Mucosa of stomach (tissue), 1 donor: ENCODE data around the gene KCNN1.
"Not testable (repeated sequence)": the region's sequence is repeated elsewhere in the genome, so short reads cannot be mapped to it uniquely, and the experiment has no call there.

Experiments
- H3K27me3 ChIP-seq: one replicate; pipeline ENCODE4 v1.7.0; 2013; ENCODE audit warnings: mild to moderate bottlenecking, low read length; ENCODE audit not compliant: control insufficient read depth, insufficient read depth
- H3K36me3 ChIP-seq: one replicate; pipeline ENCODE4 v1.7.0; 2013; ENCODE audit warnings: low read length; ENCODE audit not compliant: control insufficient read depth, insufficient read depth
- H3K4me1 ChIP-seq: one replicate; pipeline ENCODE4 v1.7.0; 2013; ENCODE audit warnings: mild to moderate bottlenecking, low read length; ENCODE audit not compliant: control insufficient read depth, insufficient read depth
- H3K4me3 ChIP-seq: one replicate; pipeline ENCODE4 v1.7.0; 2013; ENCODE audit warnings: low read length
- H3K9ac ChIP-seq: one replicate; pipeline ENCODE4 v1.7.0; 2013; ENCODE audit warnings: mild to moderate bottlenecking, low read length, moderate library complexity
- H3K9me3 ChIP-seq: one replicate; pipeline ENCODE4 v1.7.0; 2013; ENCODE audit warnings: mild to moderate bottlenecking, low read length, moderate library complexity; ENCODE audit not compliant: control insufficient read depth
- donor health status: Pancreatic carcinoma.

KCNN1 gene

GRCh38 chr19:17966550-17967256, at the start of gene KCNN1:
TSS of gene KCNN1 (plus strand) at chr19:17967107. CDS start at chr19:17973889, 6,782 bp downstream.
- no peak within 1 kb of the TSS for H3K4me3 ChIP-seq
- H3K27me3 ChIP-seq = peaks cover 44% of the 10 kb centered on the region
- no peaks in the 10 kb centered on the region for H3K4me1 ChIP-seq
- no peaks in the 10 kb centered on the region for H3K9me3 ChIP-seq
- H3K9ac ChIP-seq = no peak within 1 kb of the TSS
- H3K36me3 ChIP-seq = no peaks in the 10 kb centered on the region

GRCh38 chr19:17918151-17918550, 48.8 kb upstream of the KCNN1 start:
- H3K4me1 ChIP-seq = peaks cover 29% of the 10 kb centered on the region
- not testable (repeated sequence) for H3K9me3 ChIP-seq, H3K36me3 ChIP-seq, H3K9ac ChIP-seq, H3K4me3 ChIP-seq, H3K27me3 ChIP-seq

- not testable (repeated sequence) for H3K9ac ChIP-seq, H3K36me3 ChIP-seq, H3K27me3 ChIP-seq, H3K4me3 ChIP-seq, H3K9me3 ChIP-seq
- peaks cover 29% of the 10 kb centered on the region for H3K4me1 ChIP-seq
These were observed 47.8 kb upstream of the KCNN1 start for GRCh38 chr19:17919122-17919521.

GRCh38 chr19:17920527-17920926, 46.4 kb upstream of the KCNN1 start:
- peaks cover 27% of the 10 kb centered on the region for H3K4me1 ChIP-seq
- H3K9ac ChIP-seq = no peak overlapping the region
- H3K36me3 ChIP-seq = no peaks in the 10 kb centered on the region
- no peaks in the 10 kb centered on the region for H3K9me3 ChIP-seq
- H3K27me3 ChIP-seq = no peaks in the 10 kb centered on the region
- no peak overlapping the region for H3K4me3 ChIP-seq

- peaks cover 12% of the 10 kb centered on the region for H3K4me1 ChIP-seq
- H3K27me3 ChIP-seq = no peaks in the 10 kb centered on the region
- no peaks in the 10 kb centered on the region for H3K36me3 ChIP-seq
- H3K4me3 ChIP-seq = peak overlapping the region; percentile 12
- no peaks in the 10 kb centered on the region for H3K9me3 ChIP-seq
- no peak overlapping the region for H3K9ac ChIP-seq
These were observed 44.8 kb upstream of the KCNN1 start for GRCh38 chr19:17922138-17922537.

GRCh38 chr19:17926044-17926443, 40.9 kb upstream of the KCNN1 start:
- Histone ChIP-seq H3K9ac (no peak overlapping the region), H3K9me3 (no peaks in the 10 kb centered on the region), H3K4me1 (peaks cover 7% of the 10 kb centered on the region), H3K27me3 (no peaks in the 10 kb centered on the region), H3K36me3 (no peaks in the 10 kb centered on the region), H3K4me3 (no peak overlapping the region)

- peaks cover 14% of the 10 kb centered on the region for H3K4me1 ChIP-seq
- H3K9ac ChIP-seq = no peak overlapping the region
- H3K9me3 ChIP-seq = no peaks in the 10 kb centered on the region
- no peaks in the 10 kb centered on the region for H3K36me3 ChIP-seq
- no peak overlapping the region for H3K4me3 ChIP-seq
- no peaks in the 10 kb centered on the region for H3K27me3 ChIP-seq
These were observed 37.9 kb upstream of the KCNN1 start for GRCh38 chr19:17929056-17929455.

- Histone ChIP-seq H3K9ac (peak overlapping the region; percentile 98), H3K4me1 (peaks cover 14% of the 10 kb centered on the region), H3K4me3 (no peak overlapping the region), H3K36me3 (no peaks in the 10 kb centered on the region), H3K9me3 (no peaks in the 10 kb centered on the region), H3K27me3 (no peaks in the 10 kb centered on the region)
These were observed 35.2 kb upstream of the KCNN1 start for GRCh38 chr19:17931532-17932191.

- Histone ChIP-seq H3K36me3 (no peaks in the 10 kb centered on the region), H3K9ac (peak within 1 kb of the TSS; percentile 98), H3K4me1 (peaks cover 14% of the 10 kb centered on the region), H3K9me3 (no peaks in the 10 kb centered on the region), H3K27me3 (no peaks in the 10 kb centered on the region), H3K4me3 (peak within 1 kb of the TSS; percentile 85)
These were observed 34.2 kb upstream of the KCNN1 start, which contains the start of gene CCDC124 for GRCh38 chr19:17932485-17933338. TSS of gene CCDC124 (plus strand) at chr19:17933015. CDS start at chr19:17936421, 3,406 bp downstream.

- H3K36me3 ChIP-seq = no peaks in the 10 kb centered on the region
- H3K4me1 ChIP-seq = peaks cover 14% of the 10 kb centered on the region
- H3K9ac ChIP-seq = peak overlapping the region; percentile 98
- H3K4me3 ChIP-seq = peak overlapping the region; percentile 85
- no peaks in the 10 kb centered on the region for H3K27me3 ChIP-seq
- no peaks in the 10 kb centered on the region for H3K9me3 ChIP-seq
These were observed 33.3 kb upstream of the KCNN1 start for GRCh38 chr19:17933414-17934129.

GRCh38 chr19:17936379-17936778, 30.5 kb upstream of the KCNN1 start:
- H3K4me3 ChIP-seq = no peak overlapping the region
- H3K9ac ChIP-seq = no peak overlapping the region
- no peaks in the 10 kb centered on the region for H3K9me3 ChIP-seq
- H3K27me3 ChIP-seq = no peaks in the 10 kb centered on the region
- H3K4me1 ChIP-seq = peaks cover 14% of the 10 kb centered on the region
- no peaks in the 10 kb centered on the region for H3K36me3 ChIP-seq
